Measurements from ENCODE around the gene B9D1. TPM values are rescaled to one million over a fixed set of nuclear protein-coding genes. Genes with fewer than 3 reads are reported as not detected.

Gene B9D1
- polyA plus RNA-seq, 1 of the 3 experiments (the other 2 are of a cell fraction): 81.6 TPM

- TF ChIP-seq CTCF (IDR thresholded peaks at IDR 0.05): no peak
- TF ChIP-seq FOXJ3 (CRISPR knock-in tag; IDR thresholded peaks at IDR 0.05): no peak
- TF ChIP-seq, protein P1, sequence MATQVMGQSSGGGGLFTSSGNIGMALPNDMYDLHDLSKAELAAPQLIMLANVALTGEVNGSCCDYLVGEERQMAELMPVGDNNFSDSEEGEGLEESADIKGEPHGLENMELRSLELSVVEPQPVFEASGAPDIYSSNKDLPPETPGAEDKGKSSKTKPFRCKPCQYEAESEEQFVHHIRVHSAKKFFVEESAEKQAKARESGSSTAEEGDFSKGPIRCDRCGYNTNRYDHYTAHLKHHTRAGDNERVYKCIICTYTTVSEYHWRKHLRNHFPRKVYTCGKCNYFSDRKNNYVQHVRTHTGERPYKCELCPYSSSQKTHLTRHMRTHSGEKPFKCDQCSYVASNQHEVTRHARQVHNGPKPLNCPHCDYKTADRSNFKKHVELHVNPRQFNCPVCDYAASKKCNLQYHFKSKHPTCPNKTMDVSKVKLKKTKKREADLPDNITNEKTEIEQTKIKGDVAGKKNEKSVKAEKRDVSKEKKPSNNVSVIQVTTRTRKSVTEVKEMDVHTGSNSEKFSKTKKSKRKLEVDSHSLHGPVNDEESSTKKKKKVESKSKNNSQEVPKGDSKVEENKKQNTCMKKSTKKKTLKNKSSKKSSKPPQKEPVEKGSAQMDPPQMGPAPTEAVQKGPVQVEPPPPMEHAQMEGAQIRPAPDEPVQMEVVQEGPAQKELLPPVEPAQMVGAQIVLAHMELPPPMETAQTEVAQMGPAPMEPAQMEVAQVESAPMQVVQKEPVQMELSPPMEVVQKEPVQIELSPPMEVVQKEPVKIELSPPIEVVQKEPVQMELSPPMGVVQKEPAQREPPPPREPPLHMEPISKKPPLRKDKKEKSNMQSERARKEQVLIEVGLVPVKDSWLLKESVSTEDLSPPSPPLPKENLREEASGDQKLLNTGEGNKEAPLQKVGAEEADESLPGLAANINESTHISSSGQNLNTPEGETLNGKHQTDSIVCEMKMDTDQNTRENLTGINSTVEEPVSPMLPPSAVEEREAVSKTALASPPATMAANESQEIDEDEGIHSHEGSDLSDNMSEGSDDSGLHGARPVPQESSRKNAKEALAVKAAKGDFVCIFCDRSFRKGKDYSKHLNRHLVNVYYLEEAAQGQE (IDR thresholded peaks at IDR 0.05; ENCODE audit: low read depth, low read length): no peak
- TF ChIP-seq MAX (IDR thresholded peaks at IDR 0.05; ENCODE audit: low read depth): no peak
- TF ChIP-seq CHD2 (IDR thresholded peaks at IDR 0.05; ENCODE audit: low read length, partially characterized antibody): no peak
- TF ChIP-seq NRF1 (IDR thresholded peaks at IDR 0.05; ENCODE audit: low read depth, low read length): no peak
Observed at GRCh38 chr17:19336938-19337711, 25.4 kb downstream of the B9D1 start (continued).

DNA sequence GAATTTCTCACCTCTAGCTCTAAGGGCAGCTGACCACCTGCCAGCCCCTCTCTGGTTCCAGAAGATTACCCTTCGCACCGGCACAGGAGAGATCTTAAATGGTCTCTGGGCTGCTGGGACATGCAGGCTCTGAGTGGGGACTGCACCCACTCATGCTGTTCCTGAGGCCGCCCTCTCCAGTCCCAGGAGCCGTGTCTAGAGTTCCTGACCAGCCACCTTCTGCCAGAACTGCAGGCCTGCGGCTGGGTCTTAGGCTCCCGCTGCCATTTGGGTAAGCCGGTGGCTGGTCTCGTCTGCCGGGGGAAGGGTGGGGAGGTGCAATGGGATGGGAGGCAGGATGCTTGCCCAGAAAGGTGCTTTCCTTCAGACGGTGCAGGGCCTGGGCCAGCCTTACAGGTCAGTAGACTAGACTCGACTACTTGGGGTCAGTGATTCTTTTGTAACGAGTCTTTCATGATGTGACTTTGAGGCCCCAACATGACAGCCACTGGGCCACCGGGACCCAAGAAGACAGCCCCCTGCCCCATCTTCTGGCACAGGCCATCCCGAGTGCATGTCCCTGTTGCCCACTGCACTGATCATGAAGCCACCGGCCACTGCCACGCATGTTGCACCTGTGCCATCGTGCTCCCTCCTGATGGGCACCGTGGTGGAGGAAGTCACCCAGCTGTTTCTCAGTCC, 26.4 kb downstream of the B9D1 start:
- H2AFZ ChIP-seq (ENCODE audit: low read depth): no peak overlapping the region
- no peak overlapping the region for H3K9ac ChIP-seq
- H3K9me3 ChIP-seq: no peaks in the 10 kb centered on the region
- H3K9me2 ChIP-seq: no peaks in the 10 kb centered on the region
- no peaks in the 10 kb centered on the region for H3K27me3 ChIP-seq (ENCODE audit: insufficient read depth)
- peaks cover 4% of the 10 kb centered on the region for H3F3A ChIP-seq (replicated peaks; ENCODE audit: insufficient read depth)
- CTCF ChIA-PET: interaction anchor here (0.9 kb wide), 1 partner anchor 19 kb away, joined by 3 read pairs; no protein-coding TSS in a partner anchor
- no peaks in the 10 kb centered on the region for H3K79me2 ChIP-seq (ENCODE audit: insufficient read depth)
- no peaks in the 10 kb centered on the region for H4K20me1 ChIP-seq (ENCODE audit: insufficient read depth)
- no peak for DNase-seq
- 87% methylated on average over 14 of the region's 18 CpGs for WGBS (ENCODE audit: low lambda C conversion rate)
- H3K27ac ChIP-seq (ENCODE audit: low read depth in 2 of 2, low read length in 1 of 2): no peak overlapping the region
- peaks cover 5% of the 10 kb centered on the region in 2 experiments; a peak in 2 of 4 replicates for H3K4me1 ChIP-seq (ENCODE audit: control insufficient read depth in 1 of 2, insufficient read depth in 2 of 2, low read depth in 1 of 2, low read length in 1 of 2)
- no peak for TF ChIP-seq TEAD4 (IDR thresholded peaks at IDR 0.05; ENCODE audit: borderline replicate concordance, insufficient read depth)
- no peak for TF ChIP-seq POLR2AphosphoS5 (IDR thresholded peaks at IDR 0.05; ENCODE audit: low read depth, low read length)
- TF ChIP-seq, protein P2, sequence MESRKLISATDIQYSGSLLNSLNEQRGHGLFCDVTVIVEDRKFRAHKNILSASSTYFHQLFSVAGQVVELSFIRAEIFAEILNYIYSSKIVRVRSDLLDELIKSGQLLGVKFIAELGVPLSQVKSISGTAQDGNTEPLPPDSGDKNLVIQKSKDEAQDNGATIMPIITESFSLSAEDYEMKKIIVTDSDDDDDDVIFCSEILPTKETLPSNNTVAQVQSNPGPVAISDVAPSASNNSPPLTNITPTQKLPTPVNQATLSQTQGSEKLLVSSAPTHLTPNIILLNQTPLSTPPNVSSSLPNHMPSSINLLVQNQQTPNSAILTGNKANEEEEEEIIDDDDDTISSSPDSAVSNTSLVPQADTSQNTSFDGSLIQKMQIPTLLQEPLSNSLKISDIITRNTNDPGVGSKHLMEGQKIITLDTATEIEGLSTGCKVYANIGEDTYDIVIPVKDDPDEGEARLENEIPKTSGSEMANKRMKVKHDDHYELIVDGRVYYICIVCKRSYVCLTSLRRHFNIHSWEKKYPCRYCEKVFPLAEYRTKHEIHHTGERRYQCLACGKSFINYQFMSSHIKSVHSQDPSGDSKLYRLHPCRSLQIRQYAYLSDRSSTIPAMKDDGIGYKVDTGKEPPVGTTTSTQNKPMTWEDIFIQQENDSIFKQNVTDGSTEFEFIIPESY (IDR thresholded peaks at IDR 0.05; ENCODE audit: borderline replicate concordance, low read depth): no peak
- TF ChIP-seq MXI1 (IDR thresholded peaks at IDR 0.05; ENCODE audit: low read depth, low read length): no peak
- TF ChIP-seq EP300 (IDR thresholded peaks at IDR 0.05; ENCODE audit: borderline replicate concordance in 1 of 2, low read depth in 1 of 2, low read length in 1 of 2): no peak
- no peak for TF ChIP-seq TCF12 (IDR thresholded peaks at IDR 0.05)
- TF ChIP-seq, protein P3, sequence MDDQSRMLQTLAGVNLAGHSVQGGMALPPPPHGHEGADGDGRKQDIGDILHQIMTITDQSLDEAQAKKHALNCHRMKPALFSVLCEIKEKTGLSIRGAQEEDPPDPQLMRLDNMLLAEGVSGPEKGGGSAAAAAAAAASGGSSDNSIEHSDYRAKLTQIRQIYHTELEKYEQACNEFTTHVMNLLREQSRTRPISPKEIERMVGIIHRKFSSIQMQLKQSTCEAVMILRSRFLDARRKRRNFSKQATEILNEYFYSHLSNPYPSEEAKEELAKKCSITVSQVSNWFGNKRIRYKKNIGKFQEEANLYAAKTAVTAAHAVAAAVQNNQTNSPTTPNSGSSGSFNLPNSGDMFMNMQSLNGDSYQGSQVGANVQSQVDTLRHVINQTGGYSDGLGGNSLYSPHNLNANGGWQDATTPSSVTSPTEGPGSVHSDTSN (IDR thresholded peaks at IDR 0.05): no peak
- no peak for TF ChIP-seq FOSL2 (IDR thresholded peaks at IDR 0.05; ENCODE audit: borderline replicate concordance, low read depth)
- no peak overlapping the region for H3K4me2 ChIP-seq
- POLR2A ChIA-PET: no interaction called here
- peaks cover 4 to 5% of the 10 kb centered on the region in 2 experiments for H3K36me3 ChIP-seq (replicated peaks in 1 of 2; ENCODE audit: control insufficient read depth in 1 of 2, insufficient read depth in 2 of 2, low read length in 1 of 2)
- H3K4me3 ChIP-seq (ENCODE audit: low read depth in 2 of 2, low read length in 1 of 2): no peak overlapping the region

Measured in SK-N-SH (cell line).